ENCODE data around the gene ZFP92.

ZFP92 gene

GRCh38 chrX:153457827-153458466 is 46.7 kb downstream of the ZFP92 start:
- no peak for DNase-seq

DNA sequence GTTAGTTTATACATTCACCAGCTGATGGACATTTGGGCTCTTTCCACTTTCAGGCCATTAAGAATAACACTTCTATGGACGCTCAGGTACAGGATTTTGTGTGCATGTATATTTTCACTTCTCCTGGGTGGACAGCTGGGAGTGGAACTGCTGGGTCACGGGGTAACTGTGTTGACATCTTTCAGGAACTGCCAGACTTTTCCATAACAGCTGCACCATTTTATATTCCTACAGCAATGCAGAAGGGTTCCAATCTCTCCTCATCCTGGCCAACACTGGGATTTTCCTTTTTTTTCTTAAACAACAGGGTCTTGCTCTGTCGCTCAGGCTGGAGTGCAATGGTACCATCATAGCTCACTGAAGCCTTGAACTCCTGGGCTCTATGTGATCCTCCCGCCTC is 47.2 kb downstream of the ZFP92 start:
- DNase-seq = no peak

GRCh38 chrX:153459986-153460385 is 48.7 kb downstream of the ZFP92 start:
- no peak for DNase-seq

DNA sequence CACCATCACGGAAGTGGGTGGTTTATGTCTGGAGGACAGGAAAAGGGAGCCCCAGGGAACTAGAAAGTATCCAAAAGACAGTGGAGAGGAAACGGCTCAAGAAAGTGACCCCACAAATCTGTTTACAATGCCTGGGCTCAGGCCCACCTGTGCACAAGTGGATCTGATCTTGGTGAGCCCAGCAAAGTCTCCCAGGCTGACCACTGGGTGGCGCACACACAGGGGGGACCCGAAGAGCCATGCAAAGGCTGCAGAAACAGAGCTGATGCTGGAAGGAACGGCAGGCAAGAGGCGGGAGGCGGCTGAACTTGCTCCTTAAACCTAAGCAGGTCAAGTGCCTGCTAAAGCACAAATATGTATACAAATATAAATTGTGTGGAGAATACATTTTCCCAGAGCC is 49.6 kb downstream of the ZFP92 start:
- no peak for DNase-seq

All from cortex of kidney (tissue), 1 donor.